ENCODE measurements around the gene KCNJ10.
A peak's percentile ranks its signal among the peaks of the same experiment; 100 is the strongest.
"Not testable (repeated sequence)": the region's sequence is repeated elsewhere in the genome, so short reads cannot be mapped to it uniquely, and the experiment has no call there.

The KCNJ10 gene

GRCh38 chr1:160064746-160065145, 5.2 kb downstream of the KCNJ10 start:
- Mint-ChIP-seq H3K27ac (no peak overlapping the region), H3K4me3 (no peak overlapping the region), H3K27me3 (ENCODE audit: low read depth) (peaks cover 61% of the 10 kb centered on the region), H3K9me3 (no peaks in the 10 kb centered on the region), H3K36me3 (ENCODE audit: low read depth) (no peaks in the 10 kb centered on the region), H3K4me1 (ENCODE audit: low read depth) (peaks cover 2% of the 10 kb centered on the region)

GRCh38 chr1:160064164-160064563, 5.8 kb downstream of the KCNJ10 start:
- Mint-ChIP-seq H3K27ac (no peak overlapping the region), H3K9me3 (no peaks in the 10 kb centered on the region)

GRCh38 chr1:160063176-160063575, 6.8 kb downstream of the KCNJ10 start:
- H3K4me1 Mint-ChIP-seq (ENCODE audit: low read depth): no peaks in the 10 kb centered on the region
- H3K4me3 Mint-ChIP-seq: no peak overlapping the region
- H3K27me3 Mint-ChIP-seq (ENCODE audit: low read depth): peaks cover 46% of the 10 kb centered on the region
- H3K27ac Mint-ChIP-seq: no peak overlapping the region
- no peaks in the 10 kb centered on the region for H3K36me3 Mint-ChIP-seq (ENCODE audit: low read depth)
- H3K9me3 Mint-ChIP-seq: no peaks in the 10 kb centered on the region

More at GRCh38 chr1:160064164-160064563, 5.8 kb downstream of the KCNJ10 start:
- Mint-ChIP-seq H3K36me3 (ENCODE audit: low read depth) (no peaks in the 10 kb centered on the region), H3K27me3 (ENCODE audit: low read depth) (peaks cover 56% of the 10 kb centered on the region), H3K4me1 (ENCODE audit: low read depth) (no peaks in the 10 kb centered on the region), H3K4me3 (no peak overlapping the region)

GRCh38 chr1:160062230-160062532, 7.8 kb downstream of the KCNJ10 start:
- Mint-ChIP-seq H3K4me1 (ENCODE audit: low read depth) (no peaks in the 10 kb centered on the region), H3K27me3 (ENCODE audit: low read depth) (peaks cover 45% of the 10 kb centered on the region)

GRCh38 chr1:160061369-160062229, 8.4 kb downstream of the KCNJ10 start:
- Mint-ChIP-seq H3K4me3 (no peak overlapping the region), H3K4me1 (ENCODE audit: low read depth) (no peaks in the 10 kb centered on the region), H3K27ac (no peak overlapping the region), H3K36me3 (ENCODE audit: low read depth) (no peaks in the 10 kb centered on the region), H3K27me3 (ENCODE audit: low read depth) (peaks cover 41% of the 10 kb centered on the region), H3K9me3 (no peaks in the 10 kb centered on the region)

More at GRCh38 chr1:160062230-160062532, 7.8 kb downstream of the KCNJ10 start:
- H3K27ac Mint-ChIP-seq: no peak overlapping the region
- no peaks in the 10 kb centered on the region for H3K36me3 Mint-ChIP-seq (ENCODE audit: low read depth)
- H3K9me3 Mint-ChIP-seq: no peaks in the 10 kb centered on the region
- no peak overlapping the region for H3K4me3 Mint-ChIP-seq

- Mint-ChIP-seq H3K36me3 (ENCODE audit: low read depth) (no peaks in the 10 kb centered on the region), H3K27me3 (ENCODE audit: low read depth) (peaks cover 37% of the 10 kb centered on the region), H3K4me1 (ENCODE audit: low read depth) (no peaks in the 10 kb centered on the region), H3K27ac (no peak overlapping the region), H3K4me3 (no peak overlapping the region), H3K9me3 (no peaks in the 10 kb centered on the region)
These were observed 11.9 kb downstream of the KCNJ10 start for GRCh38 chr1:160058087-160058486.

- Mint-ChIP-seq H3K36me3 (ENCODE audit: low read depth) (no peaks in the 10 kb centered on the region), H3K27ac (no peak overlapping the region), H3K4me1 (ENCODE audit: low read depth) (no peaks in the 10 kb centered on the region), H3K27me3 (ENCODE audit: low read depth) (peaks cover 45% of the 10 kb centered on the region), H3K4me3 (no peak overlapping the region), H3K9me3 (no peaks in the 10 kb centered on the region)
These were observed 13.3 kb downstream of the KCNJ10 start for GRCh38 chr1:160056648-160057169.

- H3K4me3 Mint-ChIP-seq: no peak overlapping the region
- H3K27ac Mint-ChIP-seq: no peak overlapping the region
- peaks cover 49% of the 10 kb centered on the region for H3K27me3 Mint-ChIP-seq (ENCODE audit: low read depth)
- no peaks in the 10 kb centered on the region for H3K4me1 Mint-ChIP-seq (ENCODE audit: low read depth)
- H3K9me3 Mint-ChIP-seq: no peaks in the 10 kb centered on the region
- H3K36me3 Mint-ChIP-seq (ENCODE audit: low read depth): no peaks in the 10 kb centered on the region
These were observed 16.2 kb downstream of the KCNJ10 start for GRCh38 chr1:160053548-160054365.

- Mint-ChIP-seq H3K36me3 (ENCODE audit: low read depth) (no peaks in the 10 kb centered on the region), H3K27ac (no peak overlapping the region), H3K9me3 (no peaks in the 10 kb centered on the region), H3K4me1 (ENCODE audit: low read depth) (no peaks in the 10 kb centered on the region), H3K4me3 (no peak overlapping the region), H3K27me3 (ENCODE audit: low read depth) (peaks cover 47% of the 10 kb centered on the region)
These were observed 17.0 kb downstream of the KCNJ10 start for GRCh38 chr1:160052936-160053335.

- Mint-ChIP-seq H3K27me3 (ENCODE audit: low read depth) (peaks cover 34% of the 10 kb centered on the region), H3K36me3 (ENCODE audit: low read depth) (no peaks in the 10 kb centered on the region), H3K9me3 (no peaks in the 10 kb centered on the region), H3K27ac (no peak overlapping the region), H3K4me3 (no peak overlapping the region), H3K4me1 (ENCODE audit: low read depth) (peaks cover 12% of the 10 kb centered on the region)
These were observed 19.3 kb downstream of the KCNJ10 start for GRCh38 chr1:160050619-160051018.

- H3K36me3 Mint-ChIP-seq (ENCODE audit: low read depth); H3K4me3 Mint-ChIP-seq; H3K27ac Mint-ChIP-seq; H3K9me3 Mint-ChIP-seq: not testable (repeated sequence)
- H3K27me3 Mint-ChIP-seq (ENCODE audit: low read depth): peaks cover 35% of the 10 kb centered on the region
- peaks cover 12% of the 10 kb centered on the region for H3K4me1 Mint-ChIP-seq (ENCODE audit: low read depth)
These were observed 19.8 kb downstream of the KCNJ10 start for GRCh38 chr1:160050182-160050581.

- H3K27me3 Mint-ChIP-seq (ENCODE audit: low read depth): peaks cover 43% of the 10 kb centered on the region
- H3K27ac Mint-ChIP-seq: no peak overlapping the region
- H3K36me3 Mint-ChIP-seq (ENCODE audit: low read depth): no peaks in the 10 kb centered on the region
- no peaks in the 10 kb centered on the region for H3K9me3 Mint-ChIP-seq
- H3K4me3 Mint-ChIP-seq: no peak overlapping the region
- H3K4me1 Mint-ChIP-seq (ENCODE audit: low read depth): peaks cover 12% of the 10 kb centered on the region
These were observed 20.9 kb downstream of the KCNJ10 start for GRCh38 chr1:160049101-160049500.

- Mint-ChIP-seq H3K27me3 (ENCODE audit: low read depth) (peaks cover 39% of the 10 kb centered on the region), H3K4me1 (ENCODE audit: low read depth) (peaks cover 12% of the 10 kb centered on the region), H3K36me3 (ENCODE audit: low read depth) (no peaks in the 10 kb centered on the region), H3K9me3 (no peaks in the 10 kb centered on the region), H3K4me3 (no peak overlapping the region), H3K27ac (no peak overlapping the region)
These were observed 21.6 kb downstream of the KCNJ10 start for GRCh38 chr1:160048335-160048734.

- peaks cover 12% of the 10 kb centered on the region for H3K4me1 Mint-ChIP-seq (ENCODE audit: low read depth)
- peaks cover 40% of the 10 kb centered on the region for H3K27me3 Mint-ChIP-seq (ENCODE audit: low read depth)
- no peaks in the 10 kb centered on the region for H3K9me3 Mint-ChIP-seq
- no peaks in the 10 kb centered on the region for H3K36me3 Mint-ChIP-seq (ENCODE audit: low read depth)
- H3K4me3 Mint-ChIP-seq: peak overlapping the region; percentile 59
- no peak overlapping the region for H3K27ac Mint-ChIP-seq
These were observed 22.6 kb downstream of the KCNJ10 start for GRCh38 chr1:160047111-160047991.

Data from T-helper 1 cell treated with Interleukin-12 subunit alpha and Interleukin-12 subunit beta and Interleukin-4 antibody, amounts not matched to agents 30 μg/mL and 1 μg/mL, for 36 hours (primary cell).